GM19324 (cell line): ENCODE results near the gene THAP3.

ENCODE experiments used
- ATAC-seq: cut with Tn5 transposase; IDR thresholded peaks from one replicate; pipeline ENCODE4 v1.9.1; 2021; ENCODE audit warnings: mild to moderate bottlenecking, moderate library complexity; ENCODE audit not compliant: unreplicated experiment, low FRiP score

THAP3 gene

DNA sequence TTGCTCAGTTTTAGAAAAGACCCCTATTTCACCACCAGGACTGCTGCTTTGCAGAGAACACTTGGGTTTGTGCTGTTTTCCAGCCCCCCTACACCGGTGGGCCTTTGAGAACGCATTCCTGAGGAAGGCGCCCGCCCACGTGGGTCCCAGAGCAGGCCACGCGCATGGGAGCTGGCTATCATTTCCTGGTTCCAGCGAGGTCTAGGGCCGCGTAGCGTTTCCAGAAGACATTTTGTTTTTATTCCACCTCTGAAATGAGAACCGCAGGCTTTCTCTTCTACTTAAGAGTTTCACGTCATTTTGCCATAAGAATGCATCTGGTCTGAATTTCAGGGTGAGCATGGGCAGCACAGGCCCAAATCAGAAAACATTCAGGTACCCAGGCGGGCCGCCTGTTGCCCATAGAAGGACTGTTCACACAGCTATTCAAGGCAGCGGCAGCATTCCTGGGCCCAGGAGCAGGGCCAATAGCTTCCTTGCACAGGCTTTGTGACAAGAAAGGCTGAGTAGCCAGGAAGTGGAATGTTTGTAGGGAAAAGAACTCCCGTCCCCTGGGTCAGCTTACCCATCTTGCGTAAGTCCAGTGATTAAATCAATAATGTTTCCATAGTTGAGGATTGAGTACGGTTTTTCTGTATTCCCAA is 20.6 kb upstream of the THAP3 start:
- no peak for ATAC-seq

DNA sequence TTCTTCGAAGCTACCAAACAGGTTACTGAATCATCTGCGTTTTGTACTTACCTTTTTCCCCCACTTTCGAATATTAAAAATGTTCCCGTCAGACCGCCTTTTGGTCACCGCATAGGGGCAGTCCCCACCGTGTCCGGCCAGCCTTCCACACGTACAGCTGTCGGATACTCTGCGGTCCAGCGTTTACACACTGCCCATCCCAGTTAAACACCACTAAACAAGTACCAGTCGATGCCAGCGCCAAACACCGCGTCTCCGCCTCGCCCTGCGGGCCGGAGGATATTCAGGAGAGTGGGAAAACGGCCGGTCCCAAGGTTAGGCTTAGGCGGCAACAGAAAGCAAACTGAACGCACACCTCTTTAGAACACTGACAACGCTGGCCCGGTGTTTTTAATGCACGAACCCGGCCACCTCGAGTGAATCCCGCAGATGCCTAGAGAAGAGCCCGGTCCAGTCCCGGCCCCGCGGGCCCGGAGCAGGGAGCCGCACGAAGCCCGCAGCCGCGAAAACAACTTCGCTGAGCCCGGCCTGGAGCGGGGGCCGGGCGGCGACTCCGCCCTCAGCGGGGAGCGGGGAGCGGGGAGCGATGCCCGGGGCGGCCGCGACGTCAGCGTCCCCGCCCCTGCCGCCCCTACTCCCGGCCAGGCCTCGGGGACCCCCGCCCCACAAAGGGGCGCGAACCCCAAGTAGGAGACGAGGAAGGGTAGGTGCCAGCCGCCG is 11.9 kb upstream of the THAP3 start:
- ATAC-seq, result no peak

DNA sequence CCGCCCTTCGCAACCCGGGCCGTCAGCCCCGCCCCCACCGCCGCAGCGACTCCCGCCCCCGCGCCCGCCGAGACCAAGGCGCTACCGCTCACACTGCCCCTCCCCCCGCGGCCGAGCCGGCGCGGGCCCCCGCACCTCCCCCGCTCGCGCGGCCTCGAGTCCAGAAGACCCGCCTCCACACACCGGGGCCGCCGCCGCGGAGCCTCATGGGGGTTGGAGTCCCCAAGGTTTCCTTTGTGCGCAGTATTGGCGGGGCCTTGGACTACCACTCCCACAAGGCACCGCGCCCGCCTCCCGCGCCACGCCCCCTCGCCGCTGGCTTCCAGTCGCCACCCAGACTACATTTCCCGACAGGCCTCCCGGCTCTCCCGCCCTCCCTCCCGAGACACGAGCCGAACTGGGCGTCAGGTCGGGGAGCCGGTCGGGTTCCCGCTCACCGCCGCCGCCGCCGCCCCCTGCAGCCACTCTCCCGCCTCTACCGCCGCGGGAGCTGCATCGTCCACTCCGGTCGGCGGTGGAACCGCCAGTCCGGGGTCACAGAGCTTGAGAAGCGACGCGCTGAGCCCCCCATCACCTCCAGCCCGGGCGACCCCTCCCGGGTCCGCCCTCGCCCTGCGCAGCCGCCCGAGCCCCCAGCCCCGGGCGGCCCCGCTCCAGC is 11.2 kb upstream of the THAP3 start, which contains the start of gene PHF13:
Gene PHF13 (plus strand): TSS at position 371 of the 658 bp plus-strand sequence. CDS start 336 bp downstream, outside the sequence.
- peak; percentile 96 for ATAC-seq

DNA sequence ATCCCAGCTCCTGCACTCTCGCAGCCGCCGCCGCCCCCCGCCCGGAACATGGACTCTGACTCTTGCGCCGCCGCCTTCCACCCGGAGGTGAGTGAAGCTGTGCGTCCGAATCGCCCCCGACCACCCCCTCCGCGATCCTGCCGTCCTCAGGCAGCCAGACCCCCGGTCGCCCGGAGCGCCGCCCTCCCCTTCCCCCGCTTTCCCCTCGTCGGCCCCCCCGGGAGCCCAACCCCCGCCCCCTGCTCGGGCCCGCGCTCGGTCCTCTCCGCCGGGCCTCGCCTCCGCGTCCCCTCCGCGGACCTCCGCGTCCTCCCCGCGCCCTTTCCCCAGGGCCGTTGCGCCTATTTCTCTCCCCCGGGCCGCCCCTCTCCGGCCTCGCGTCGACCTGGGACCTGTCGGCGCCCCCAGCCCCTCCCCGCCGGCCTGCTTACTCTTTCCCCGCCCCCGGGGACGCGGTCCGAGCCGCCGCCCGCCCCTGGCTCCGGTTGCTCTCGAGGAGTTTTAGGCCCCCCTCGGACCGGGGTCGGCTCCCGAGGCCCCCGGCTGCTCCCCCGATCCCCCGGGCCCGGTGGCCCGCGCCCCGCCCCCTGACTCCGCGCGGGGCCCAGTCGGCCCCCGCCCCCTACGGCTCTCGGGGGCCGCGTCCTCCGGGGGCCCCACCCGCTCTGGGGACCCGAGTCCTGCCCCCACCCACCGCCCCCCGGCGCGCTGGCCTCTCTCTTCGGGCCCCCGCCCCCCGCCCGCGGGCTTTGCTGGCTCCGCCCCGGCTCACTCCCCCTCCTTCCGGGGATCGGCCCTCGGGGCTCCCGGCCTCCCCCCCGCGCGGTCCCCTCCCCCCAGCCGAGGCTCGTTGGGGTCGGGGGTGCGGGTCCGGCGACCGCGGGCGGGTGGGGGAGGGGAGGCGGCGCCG is 10.4 kb upstream of the THAP3 start:
- ATAC-seq, result no peak

DNA sequence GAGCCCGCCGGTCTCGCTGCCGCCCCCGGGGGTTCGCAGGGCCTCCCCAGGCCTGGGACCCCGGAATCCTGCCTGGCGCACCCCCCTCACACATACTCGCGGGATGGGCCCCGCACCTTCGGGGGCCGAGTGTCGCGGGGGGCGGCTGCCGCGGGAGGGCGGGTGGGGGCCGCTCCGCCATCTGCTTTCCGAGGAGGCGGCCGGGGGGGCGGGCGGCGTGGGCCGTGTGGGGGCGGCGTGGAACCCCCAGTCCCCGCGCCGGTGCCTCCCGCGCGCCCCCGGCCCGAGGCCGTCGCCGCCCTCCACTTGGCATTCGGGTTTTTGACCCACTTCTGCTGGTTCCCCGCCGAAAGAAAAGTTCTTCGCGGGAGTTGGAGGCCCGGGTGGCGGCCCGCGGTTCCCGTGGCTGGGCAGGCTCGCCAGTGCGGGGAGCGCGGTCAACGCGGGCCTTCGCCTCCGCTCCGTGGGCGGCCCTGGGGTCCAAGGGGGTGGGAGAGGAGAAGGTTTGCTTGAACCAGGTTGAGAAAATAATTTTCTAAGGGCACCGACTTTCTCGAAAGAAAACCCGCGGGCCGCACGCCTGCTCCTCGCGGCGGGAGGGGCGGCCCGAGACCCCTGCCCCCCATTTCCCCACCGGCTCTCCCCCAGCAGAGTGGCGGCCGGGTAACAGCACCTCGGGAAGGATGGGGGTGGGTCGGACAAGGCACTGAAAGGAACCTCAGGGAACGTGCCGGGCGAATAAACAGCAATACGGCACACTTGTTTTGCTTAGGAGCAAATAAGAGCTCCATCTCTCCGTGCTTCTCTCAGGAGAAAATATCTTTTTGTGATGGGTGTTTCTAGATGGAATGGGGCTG is 9.5 kb upstream of the THAP3 start:
- ATAC-seq, result no peak

DNA sequence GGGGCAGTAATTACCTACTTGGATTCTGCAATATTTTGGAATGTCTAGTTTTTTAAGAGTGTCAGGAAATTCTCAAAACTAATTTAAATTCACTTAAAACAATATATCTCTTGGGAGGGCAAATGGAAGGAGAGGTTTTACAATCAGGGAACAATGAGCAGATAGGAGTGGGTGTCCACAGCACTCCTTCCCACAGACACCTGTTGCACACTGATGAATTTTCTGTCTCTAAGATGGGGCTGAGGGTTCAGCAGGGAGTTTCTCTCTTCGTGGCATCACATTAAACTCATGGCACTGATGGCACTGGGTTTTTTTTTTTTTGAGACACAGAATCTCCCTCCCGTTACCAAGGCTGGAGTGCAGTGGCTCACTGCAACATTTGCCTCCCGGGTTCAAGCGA is 5.6 kb upstream of the THAP3 start:
- ATAC-seq, result no peak

DNA sequence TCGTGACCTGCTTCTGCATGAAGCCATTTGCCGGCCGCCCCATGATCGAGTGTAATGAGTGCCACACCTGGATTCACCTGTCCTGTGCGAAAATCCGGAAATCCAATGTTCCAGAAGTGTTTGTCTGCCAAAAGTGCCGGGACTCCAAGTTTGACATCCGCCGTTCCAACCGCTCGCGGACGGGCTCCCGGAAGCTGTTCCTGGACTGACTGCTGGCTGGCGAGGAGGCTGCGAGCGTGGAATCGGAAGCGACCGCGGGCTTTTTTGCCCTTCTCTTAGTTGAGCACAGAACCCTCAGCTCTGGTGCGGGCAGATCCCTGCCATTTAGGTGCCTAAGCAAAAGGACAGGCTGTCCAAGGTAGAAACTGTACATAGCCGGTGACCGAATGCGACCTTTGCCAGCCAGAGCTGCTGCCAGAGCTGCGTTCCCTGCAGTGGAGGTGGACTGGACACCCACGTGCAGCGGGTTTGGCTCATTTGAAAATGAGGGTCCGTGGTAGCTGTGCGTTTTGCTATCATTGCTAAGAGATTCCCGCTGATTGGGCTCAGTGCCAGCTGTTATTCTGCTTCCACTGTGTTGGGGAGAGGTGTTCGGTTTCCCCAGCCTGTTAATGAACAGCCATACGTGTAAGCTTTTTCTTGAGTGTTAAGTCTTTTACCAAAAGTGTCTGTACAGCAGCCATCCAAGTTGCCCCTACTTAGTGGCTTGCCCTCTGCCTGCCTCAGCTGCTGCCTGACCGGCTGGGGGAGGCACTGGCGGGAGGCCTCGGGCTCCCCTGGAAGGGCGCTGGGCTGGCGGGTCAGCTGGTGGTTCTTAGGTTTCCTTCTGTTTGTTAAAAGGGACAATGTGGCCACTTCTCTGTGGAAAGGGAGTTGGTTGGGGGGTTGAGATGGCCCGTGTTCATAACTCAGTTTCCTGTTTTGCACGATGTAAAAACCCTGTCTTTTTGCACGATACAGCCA is 3.0 kb upstream of the THAP3 start:
- ATAC-seq, result no peak

DNA sequence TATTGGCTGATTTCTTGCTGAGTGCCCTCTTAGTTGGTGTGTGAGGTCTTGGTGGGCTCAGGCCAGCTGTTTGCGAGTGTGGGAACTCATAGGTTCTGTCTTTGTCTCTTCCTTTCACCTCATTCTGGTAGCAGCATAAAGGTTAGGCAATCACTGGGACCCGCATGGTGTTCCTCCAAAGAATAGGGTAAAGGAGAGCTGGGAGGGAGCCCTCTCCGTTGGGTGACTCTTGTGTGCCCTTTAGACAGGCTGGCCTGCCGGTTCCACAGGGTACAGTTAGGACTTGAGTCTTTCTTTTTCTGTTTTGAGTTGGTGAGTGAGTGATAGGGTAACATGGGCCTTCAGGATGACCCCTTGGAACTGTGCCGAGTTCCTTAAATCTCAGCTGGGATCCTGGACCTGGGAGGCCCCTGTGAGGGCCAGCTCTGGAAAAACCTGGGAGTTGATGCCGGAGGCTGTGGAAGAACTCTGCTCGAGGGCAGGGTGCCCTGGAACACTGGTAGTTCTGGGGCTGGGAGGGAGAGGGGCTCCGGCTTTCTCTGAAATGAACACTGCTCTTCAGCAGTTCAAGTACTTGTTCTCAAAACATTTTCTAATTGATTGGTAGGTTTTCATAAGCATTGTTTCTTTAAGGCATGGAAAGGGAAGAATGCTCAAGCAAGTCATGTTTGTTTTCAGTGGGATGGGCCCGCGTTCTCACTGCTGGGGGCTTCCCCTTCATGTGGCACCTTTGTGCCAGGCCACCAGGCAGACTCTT is 2.1 kb upstream of the THAP3 start:
- ATAC-seq, result no peak

DNA sequence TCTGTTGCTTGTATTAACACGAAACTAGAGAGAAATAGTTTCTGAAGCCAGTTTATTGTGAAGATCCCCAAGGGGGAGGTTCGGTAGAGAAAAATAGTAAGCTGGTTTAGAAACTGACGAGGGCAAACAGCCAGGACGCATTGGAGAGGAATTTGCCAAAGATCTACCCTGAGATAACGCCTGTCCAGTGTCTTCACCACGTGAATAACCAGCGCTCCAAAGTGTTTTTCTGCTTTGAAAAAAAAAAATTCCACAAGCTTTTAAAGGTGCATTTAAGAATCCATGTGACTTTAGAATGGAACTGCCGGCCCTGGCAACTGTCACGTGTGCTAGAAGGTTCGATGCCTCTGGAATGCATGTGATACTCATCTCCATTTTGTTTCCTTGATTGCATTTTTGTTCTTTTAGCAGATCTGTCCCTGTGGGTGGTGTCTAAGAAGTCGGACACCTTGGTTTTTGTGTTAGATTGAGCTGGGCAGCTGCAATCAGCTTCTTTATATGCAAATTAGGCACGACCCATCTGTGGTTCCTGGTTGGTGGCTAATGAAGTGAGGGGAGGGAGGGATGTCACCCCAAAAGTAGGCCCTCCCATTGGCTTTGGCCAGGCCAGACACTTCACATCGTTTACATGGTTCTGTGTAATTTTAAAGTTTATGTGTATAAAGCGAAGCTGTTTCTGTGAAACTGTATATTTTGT is 1.3 kb upstream of the THAP3 start:
- ATAC-seq, result no peak

DNA sequence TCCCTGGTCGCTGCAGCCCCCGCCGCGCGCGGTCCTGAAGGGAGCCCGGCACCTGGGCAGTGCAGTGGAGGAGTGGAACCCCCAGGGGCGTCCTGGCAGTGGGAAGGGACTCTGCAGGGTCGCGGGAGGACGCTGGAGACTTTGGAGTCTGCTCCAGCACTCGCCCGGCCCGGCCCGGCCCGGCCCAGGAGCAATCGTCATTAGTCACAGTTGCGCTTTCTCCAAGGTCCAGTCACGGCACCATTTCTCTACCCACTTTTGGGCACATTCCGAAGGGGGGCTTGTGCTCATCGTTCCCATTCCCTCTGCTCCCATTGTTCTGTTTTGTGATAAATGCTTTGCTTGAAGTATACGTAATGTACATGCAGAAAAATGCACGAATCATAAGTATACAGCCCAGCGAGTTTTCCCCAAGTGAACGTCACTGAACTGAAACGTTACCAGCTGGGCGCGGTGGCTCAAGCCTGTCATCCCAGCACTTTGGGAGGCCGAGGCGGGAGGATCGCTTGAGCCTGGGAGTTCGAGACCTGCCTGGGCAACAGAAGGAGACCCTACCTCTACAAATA is 999 bp downstream of the THAP3 start:
- ATAC-seq, result peak; percentile 28

DNA sequence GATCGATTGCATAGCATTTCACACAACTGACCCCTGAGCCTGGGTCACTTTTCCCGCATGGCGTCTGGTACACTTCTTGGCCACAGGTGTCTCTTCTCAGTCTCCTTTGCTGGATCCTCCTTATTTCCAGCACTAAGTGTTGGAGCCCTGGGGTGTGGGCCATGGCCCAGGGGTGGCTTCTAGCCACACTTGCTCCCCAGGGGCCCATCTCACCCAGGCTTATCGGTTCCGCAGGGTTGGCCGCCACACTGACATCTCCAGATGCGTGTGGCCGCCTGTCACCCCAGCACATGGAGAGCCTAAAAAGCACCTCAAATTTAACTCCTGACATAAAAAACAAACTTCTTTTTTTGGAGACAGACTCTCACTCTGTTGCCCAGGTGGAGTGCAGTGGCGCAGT is 2.4 kb downstream of the THAP3 start:
- no peak for ATAC-seq

DNA sequence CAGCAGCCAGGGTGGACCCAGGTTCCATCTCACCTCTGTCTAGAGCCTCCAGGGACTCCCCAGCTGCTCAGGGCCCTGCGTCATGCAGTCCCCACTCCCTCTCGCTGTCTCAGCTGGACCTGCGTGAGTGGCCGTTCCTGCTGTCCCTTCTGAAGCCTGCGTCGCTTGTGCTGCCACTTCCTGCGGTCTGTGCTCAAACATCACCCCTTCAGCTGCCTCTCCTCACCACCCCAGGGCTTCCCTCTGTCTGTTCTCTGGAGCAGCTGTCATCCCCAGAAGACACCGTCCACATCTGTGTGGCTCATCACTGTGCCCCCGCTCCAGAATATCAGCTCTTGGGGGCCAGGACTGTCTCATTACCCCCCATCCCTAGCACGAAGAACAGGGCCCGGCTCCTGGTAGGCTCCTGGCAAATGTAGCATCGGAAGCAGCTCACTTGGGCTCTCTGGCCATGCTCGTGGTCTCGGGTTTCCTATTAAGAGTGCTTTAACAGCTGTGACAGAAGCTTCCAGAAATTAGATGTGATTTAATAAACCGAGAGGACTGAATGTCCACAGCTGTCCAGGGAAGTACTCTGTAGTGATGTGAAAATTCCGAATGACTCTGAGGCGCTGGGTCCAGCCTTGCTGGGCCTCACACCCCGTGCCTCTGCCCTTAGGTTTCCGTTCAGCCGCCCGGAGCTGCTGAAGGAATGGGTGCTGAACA is 3.3 kb downstream of the THAP3 start:
- ATAC-seq, result no peak

DNA sequence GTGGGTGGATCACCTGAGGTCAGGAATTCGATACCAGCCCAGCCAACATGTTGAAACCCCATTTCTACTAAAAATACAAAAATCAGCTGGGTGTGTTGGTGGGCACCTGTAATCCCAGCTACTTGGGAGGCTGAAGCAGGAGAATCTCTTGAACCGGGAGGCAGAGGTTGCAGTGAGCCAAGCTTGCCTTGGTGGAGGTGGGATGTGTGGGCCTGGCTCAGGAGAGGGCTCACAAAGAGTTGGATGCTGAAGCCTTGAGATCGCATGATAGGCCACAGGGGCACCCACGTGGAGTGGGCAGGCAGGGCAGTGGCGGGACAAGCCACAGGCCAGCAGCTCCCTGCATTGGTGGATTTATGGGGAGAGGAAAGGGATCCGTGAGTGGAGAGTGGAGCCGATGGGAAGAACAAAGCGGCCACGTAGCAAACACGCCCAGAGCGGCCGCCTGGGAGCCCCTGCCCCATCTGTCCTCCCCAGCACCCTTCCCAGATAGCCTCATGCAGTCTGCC is 4.4 kb downstream of the THAP3 start:
- ATAC-seq, result no peak

DNA sequence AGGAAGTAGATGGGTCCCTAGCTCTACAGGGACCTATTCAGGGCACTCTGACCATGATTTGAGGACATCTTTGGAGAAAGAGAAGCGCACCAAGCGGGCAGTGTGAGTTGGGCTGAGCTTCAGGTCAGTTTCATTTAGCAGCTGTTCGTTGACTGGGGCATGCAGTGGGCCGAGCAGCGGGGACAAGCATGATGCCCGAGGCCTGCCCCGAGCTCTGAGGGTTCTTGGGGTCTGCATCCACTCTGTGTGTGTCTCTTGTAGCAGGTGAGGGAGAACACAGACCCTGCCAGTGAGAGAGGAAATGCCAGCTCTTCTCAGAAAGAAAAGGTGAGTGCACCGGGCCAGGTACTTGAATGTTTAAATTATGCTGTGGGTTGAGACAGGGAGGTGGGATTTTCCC is 5.4 kb downstream of the THAP3 start:
- no peak for ATAC-seq

DNA sequence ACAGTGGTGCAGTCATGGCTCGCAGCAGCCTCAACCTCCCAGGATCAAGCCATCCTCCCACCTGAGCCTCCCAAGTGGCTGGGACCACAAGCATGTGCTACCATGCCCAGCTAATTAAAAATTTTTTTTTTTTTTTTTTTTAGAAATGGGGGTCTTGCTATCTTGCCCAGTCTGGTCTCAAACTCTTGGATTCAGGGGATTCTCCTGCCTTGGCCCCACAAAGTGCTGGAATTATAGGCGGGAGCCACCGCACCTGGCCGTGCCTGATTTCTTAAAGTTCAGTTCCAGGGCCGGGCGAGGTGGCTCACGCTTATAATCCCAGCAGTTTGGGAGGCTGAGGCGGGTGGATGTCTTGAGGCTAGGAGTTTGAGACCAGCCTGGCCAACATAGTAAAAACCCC is 6.4 kb downstream of the THAP3 start:
- ATAC-seq, result no peak
